Thymus (tissue), 14 donors: Measurements from ENCODE around the gene PKNOX2. TPM values are rescaled to one million over a fixed set of nuclear protein-coding genes. Genes with fewer than 3 reads are reported as not detected.

ENCODE experiments used
- DNase-seq, 9 donors: peaks; one replicate each; pipeline ENCODE4 v3.0.0-alpha.2; 2013; ENCODE audit warnings: low spot score in 9 of 9, low read depth in 6 of 9, missing footprints in 1 of 9
- H3K27ac ChIP-seq, 2 donors: one replicate each; pipeline ENCODE4 v1.5.1; 2013; ENCODE audit warnings: control low read depth in 1 of 2, low read depth in 1 of 2, low read length in 1 of 2, mild to moderate bottlenecking in 1 of 2, moderate library complexity in 1 of 2
- H3K27me3 ChIP-seq, 2 donors: one replicate each; pipeline ENCODE4 v1.5.1; 2013; ENCODE audit warnings: low read length in 1 of 2; ENCODE audit not compliant: control insufficient read depth in 2 of 2, insufficient read depth in 1 of 2
- H3K36me3 ChIP-seq, 2 donors: one replicate each; pipeline ENCODE4 v1.5.1; 2013; ENCODE audit warnings: low read length in 1 of 2, mild to moderate bottlenecking in 1 of 2, moderate library complexity in 1 of 2; ENCODE audit not compliant: control insufficient read depth in 2 of 2, insufficient read depth in 2 of 2
- H3K4me1 ChIP-seq, 2 donors: one replicate each; pipeline ENCODE4 v1.5.1; 2013; ENCODE audit warnings: low read length in 2 of 2; ENCODE audit not compliant: control insufficient read depth in 2 of 2, insufficient read depth in 2 of 2
- H3K4me3 ChIP-seq, 2 donors: one replicate each; pipeline ENCODE4 v1.5.1; 2013; ENCODE audit warnings: low read length in 2 of 2, control low read depth in 1 of 2, mild to moderate bottlenecking in 1 of 2
- H3K9me3 ChIP-seq, 2 donors: one replicate each; pipeline ENCODE4 v1.5.1; 2013; ENCODE audit warnings: low read length in 1 of 2, mild to moderate bottlenecking in 1 of 2; ENCODE audit not compliant: control insufficient read depth in 2 of 2, insufficient read depth in 1 of 2
- WGBS: extraction: QIAGEN DNeasy Blood & Tissue Kit; methylation state at CpG from one replicate; pipeline ENCODE4 v1.1.7; 2013; 5-methylcytosine and 5-hydroxymethylcytosine counted together
- long read RNA-seq, 10 donors: transcript quantifications; one replicate each; lab custom pipeline, GENCODE V29; 2026
- polyA plus RNA-seq: library from polyadenylated mRNA; stranded (reverse); fragments of 200-250 nt; gene quantifications from one replicate; pipeline ENCODE4 v1.2.3, GENCODE V29; 2013
- total RNA-seq: library from RNA; stranded (reverse); fragments of 120-200 nt; gene quantifications from one replicate; pipeline ENCODE4 v1.2.4, GENCODE V29; 2013
- donor health status: healthy.

PKNOX2 gene
- total RNA-seq = 1.3 TPM
- polyA plus RNA-seq = 2.2 TPM
- long read RNA-seq, donor 1 = 0 reads
- long read RNA-seq, donor 2 = 0 reads
- long read RNA-seq, donor 3, partial matches to known transcripts = 0 of 1 reads
- long read RNA-seq, donor 3, other reads (novel, unspliced or antisense) = 0 of 1 reads
- long read RNA-seq, donor 4, partial matches to known transcripts = 0 of 1 reads
- long read RNA-seq, donor 4, other reads (novel, unspliced or antisense) = 0 of 1 reads
- long read RNA-seq, donor 5 = 0 reads
- long read RNA-seq, donor 6 = 0 reads
- long read RNA-seq, donor 7 = 0 reads
- long read RNA-seq, donor 8 = 0 reads
- long read RNA-seq, donor 9 = 0 reads
- long read RNA-seq, donor 10 = 0 reads

GRCh38 chr11:125164422-125165110 is at the start of gene PKNOX2:
Gene PKNOX2 (plus strand): TSS chr11:125164751. CDS start chr11:125351306, 186,555 bp downstream.
- peaks cover 58 to 94% of the 10 kb centered on the region in 2 donors for H3K27me3 ChIP-seq
- WGBS = 1% methylated on average over 58 of the region's 58 CpGs
- peaks cover 0 to 7% of the 10 kb centered on the region in 2 donors for H3K9me3 ChIP-seq
- DNase-seq = peak in 7 of 9 donors; percentile 22 to 64 (median 33)
- peaks cover 8 to 9% of the 10 kb centered on the region in 2 donors for H3K4me1 ChIP-seq
- peak within 1 kb of the TSS; percentile 14 to 62 for H3K27ac ChIP-seq
- no peaks in the 10 kb centered on the region for H3K36me3 ChIP-seq
- peak within 1 kb of the TSS; percentile 42 to 47 for H3K4me3 ChIP-seq

- DNase-seq = no peak
- 76% methylated on average over 4 of the region's 4 CpGs for WGBS
Observed at GRCh38 chr11:125117429-125117828, 47.1 kb upstream of the PKNOX2 start.

GRCh38 chr11:125123194-125123946 is 41.2 kb upstream of the PKNOX2 start:
- 95% methylated on average over 4 of the region's 4 CpGs for WGBS
- Histone ChIP-seq H3K27me3 (peaks cover 2 to 14% of the 10 kb centered on the region in 2 donors), H3K36me3 (no peaks in the 10 kb centered on the region), H3K9me3 (no peaks in the 10 kb centered on the region), H3K4me1 (no peaks in the 10 kb centered on the region), H3K27ac (no peak overlapping the region), H3K4me3 (no peak overlapping the region)
- DNase-seq = no peak

More at GRCh38 chr11:125117429-125117828, 47.1 kb upstream of the PKNOX2 start:
- no peak overlapping the region for H3K4me3 ChIP-seq
- H3K36me3 ChIP-seq = no peaks in the 10 kb centered on the region
- no peaks in the 10 kb centered on the region for H3K9me3 ChIP-seq
- peaks cover 2 to 10% of the 10 kb centered on the region in 2 donors for H3K27me3 ChIP-seq
- H3K4me1 ChIP-seq = no peaks in the 10 kb centered on the region
- no peak overlapping the region for H3K27ac ChIP-seq

- peaks cover 0 to 13% of the 10 kb centered on the region in 2 donors for H3K27me3 ChIP-seq
- no peaks in the 10 kb centered on the region for H3K36me3 ChIP-seq
- WGBS = 75% methylated on average over 10 of the region's 10 CpGs
- no peaks in the 10 kb centered on the region for H3K4me1 ChIP-seq
- H3K9me3 ChIP-seq = no peaks in the 10 kb centered on the region
- no peak overlapping the region for H3K27ac ChIP-seq
- H3K4me3 ChIP-seq = no peak overlapping the region
- peak in 1 of 9 donors; percentile 37 for DNase-seq
Observed at GRCh38 chr11:125123947-125124617, 40.5 kb upstream of the PKNOX2 start.

- Histone ChIP-seq H3K4me3 (no peak overlapping the region), H3K36me3 (no peaks in the 10 kb centered on the region), H3K27me3 (peaks cover 0 to 16% of the 10 kb centered on the region in 2 donors), H3K9me3 (no peaks in the 10 kb centered on the region), H3K27ac (no peak overlapping the region), H3K4me1 (no peaks in the 10 kb centered on the region)
- WGBS = 82% methylated on average over 4 of the region's 4 CpGs
- no peak for DNase-seq
Observed at GRCh38 chr11:125124618-125124992, 39.9 kb upstream of the PKNOX2 start.

- H3K9me3 ChIP-seq = no peaks in the 10 kb centered on the region
- DNase-seq = no peak
- no peak overlapping the region for H3K4me3 ChIP-seq
- 95% methylated on average over 4 of the region's 4 CpGs for WGBS
- no peaks in the 10 kb centered on the region for H3K36me3 ChIP-seq
- H3K4me1 ChIP-seq = no peaks in the 10 kb centered on the region
- H3K27ac ChIP-seq = no peak overlapping the region
- peaks cover 0 to 19% of the 10 kb centered on the region in 2 donors for H3K27me3 ChIP-seq
Observed at GRCh38 chr11:125128450-125128849, 36.1 kb upstream of the PKNOX2 start.

GRCh38 chr11:125129316-125129993 is 35.1 kb upstream of the PKNOX2 start:
- Histone ChIP-seq H3K4me1 (no peaks in the 10 kb centered on the region), H3K27ac (no peak overlapping the region), H3K9me3 (no peaks in the 10 kb centered on the region), H3K27me3 (peaks cover 0 to 24% of the 10 kb centered on the region in 2 donors), H3K4me3 (no peak overlapping the region), H3K36me3 (no peaks in the 10 kb centered on the region)
- no peak for DNase-seq
- 87% methylated on average over 22 of the region's 22 CpGs for WGBS

GRCh38 chr11:125132071-125132470 is 32.5 kb upstream of the PKNOX2 start:
- WGBS = 77% methylated on average over 1 of the region's 1 CpG

More at GRCh38 chr11:125132071-125132470, 32.5 kb upstream of the PKNOX2 start:
- H3K27ac ChIP-seq = no peak overlapping the region
- H3K27me3 ChIP-seq = peaks cover 0 to 16% of the 10 kb centered on the region in 2 donors
- no peaks in the 10 kb centered on the region for H3K4me1 ChIP-seq
- DNase-seq = no peak
- no peaks in the 10 kb centered on the region for H3K9me3 ChIP-seq
- no peaks in the 10 kb centered on the region for H3K36me3 ChIP-seq
- H3K4me3 ChIP-seq = no peak overlapping the region
